WTC11 (cell line): ENCODE results near the gene TSEN2.

Experiments
- ATF1 ChIP-seq: sonication (generic); formaldehyde crosslinking; IDR thresholded peaks from 2 replicates; pipeline ENCODE4 v1.8.1; 2023; ENCODE audit warnings: mild to moderate bottlenecking, moderate library complexity, missing genetic modification reagents
- ZBTB21 ChIP-seq: sonication (generic); formaldehyde crosslinking; IDR thresholded peaks from 2 replicates; pipeline ENCODE4 v1.8.1; 2023; ENCODE audit warnings: mild to moderate bottlenecking, missing genetic modification reagents, borderline replicate concordance
- TF ChIP-seq, protein P1 (sequence below): fragments of 200-600 bp; IDR thresholded peaks from 2 replicates; pipeline ENCODE4 v1.8.0; 2022; ENCODE audit warnings: antibody characterized with exemption
- TF ChIP-seq, protein P2 (sequence below): sonication (generic); formaldehyde crosslinking; IDR thresholded peaks from 2 replicates; pipeline ENCODE4 v1.8.1; 2022; ENCODE audit warnings: mild to moderate bottlenecking, moderate library complexity, missing genetic modification reagents

DNA sequence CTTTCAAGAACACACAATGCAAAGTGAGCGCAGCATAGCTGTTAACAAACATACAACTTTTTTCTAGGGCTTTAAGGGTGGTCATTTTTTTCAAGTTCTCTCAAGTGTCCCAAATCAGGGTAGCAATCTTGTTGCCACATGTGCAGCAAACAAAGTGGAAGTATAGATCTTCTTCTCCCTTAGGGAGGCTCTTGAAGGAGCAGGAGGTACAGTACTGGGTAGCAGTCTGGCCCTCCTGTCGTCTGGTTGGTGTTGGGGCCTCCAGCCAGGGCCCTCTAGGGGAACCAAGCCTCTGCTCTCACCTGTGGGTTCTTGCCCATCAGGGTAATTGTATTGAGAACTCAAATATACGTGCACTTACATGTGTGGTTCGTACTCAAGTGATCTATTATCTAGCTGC lies 98.5 kb downstream of the TSEN2 start:
- TF ChIP-seq ZBTB21 (CRISPR knock-in tag) (no peak), ATF1 (CRISPR knock-in tag) (no peak)
- TF ChIP-seq, protein P1, sequence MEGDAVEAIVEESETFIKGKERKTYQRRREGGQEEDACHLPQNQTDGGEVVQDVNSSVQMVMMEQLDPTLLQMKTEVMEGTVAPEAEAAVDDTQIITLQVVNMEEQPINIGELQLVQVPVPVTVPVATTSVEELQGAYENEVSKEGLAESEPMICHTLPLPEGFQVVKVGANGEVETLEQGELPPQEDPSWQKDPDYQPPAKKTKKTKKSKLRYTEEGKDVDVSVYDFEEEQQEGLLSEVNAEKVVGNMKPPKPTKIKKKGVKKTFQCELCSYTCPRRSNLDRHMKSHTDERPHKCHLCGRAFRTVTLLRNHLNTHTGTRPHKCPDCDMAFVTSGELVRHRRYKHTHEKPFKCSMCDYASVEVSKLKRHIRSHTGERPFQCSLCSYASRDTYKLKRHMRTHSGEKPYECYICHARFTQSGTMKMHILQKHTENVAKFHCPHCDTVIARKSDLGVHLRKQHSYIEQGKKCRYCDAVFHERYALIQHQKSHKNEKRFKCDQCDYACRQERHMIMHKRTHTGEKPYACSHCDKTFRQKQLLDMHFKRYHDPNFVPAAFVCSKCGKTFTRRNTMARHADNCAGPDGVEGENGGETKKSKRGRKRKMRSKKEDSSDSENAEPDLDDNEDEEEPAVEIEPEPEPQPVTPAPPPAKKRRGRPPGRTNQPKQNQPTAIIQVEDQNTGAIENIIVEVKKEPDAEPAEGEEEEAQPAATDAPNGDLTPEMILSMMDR = no peak
- TF ChIP-seq, protein P2, sequence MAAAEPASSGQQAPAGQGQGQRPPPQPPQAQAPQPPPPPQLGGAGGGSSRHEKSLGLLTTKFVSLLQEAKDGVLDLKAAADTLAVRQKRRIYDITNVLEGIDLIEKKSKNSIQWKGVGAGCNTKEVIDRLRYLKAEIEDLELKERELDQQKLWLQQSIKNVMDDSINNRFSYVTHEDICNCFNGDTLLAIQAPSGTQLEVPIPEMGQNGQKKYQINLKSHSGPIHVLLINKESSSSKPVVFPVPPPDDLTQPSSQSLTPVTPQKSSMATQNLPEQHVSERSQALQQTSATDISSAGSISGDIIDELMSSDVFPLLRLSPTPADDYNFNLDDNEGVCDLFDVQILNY (CRISPR knock-in tag) = no peak
